T1000 (cell line): ENCODE results near the gene RAB36.

Experiments used
- DNase-seq: peaks from one replicate; lab custom pipeline; 2025; ENCODE audit warnings: mixed read lengths; lab: John Stamatoyannopoulos, UW

Gene RAB36

DNA sequence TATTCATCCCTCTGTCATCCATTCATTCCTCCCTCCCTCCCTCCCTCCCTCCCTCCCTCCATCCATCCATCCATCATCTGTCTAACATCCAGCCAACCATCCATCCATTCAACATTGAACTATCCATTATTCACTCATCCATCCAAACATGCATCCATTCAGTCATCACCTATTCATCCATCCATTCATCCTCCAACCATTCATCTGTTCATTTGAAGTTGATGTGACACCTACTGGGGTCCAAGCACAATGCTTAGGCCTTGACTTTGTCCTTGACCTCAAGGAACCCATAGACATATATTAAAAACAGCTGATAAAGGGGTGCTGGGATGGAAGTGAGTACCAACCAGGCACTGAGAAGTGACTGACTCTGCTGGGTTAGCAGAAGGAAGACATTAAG, 61.6 kb downstream of the RAB36 start:
- no peak for DNase-seq

DNA sequence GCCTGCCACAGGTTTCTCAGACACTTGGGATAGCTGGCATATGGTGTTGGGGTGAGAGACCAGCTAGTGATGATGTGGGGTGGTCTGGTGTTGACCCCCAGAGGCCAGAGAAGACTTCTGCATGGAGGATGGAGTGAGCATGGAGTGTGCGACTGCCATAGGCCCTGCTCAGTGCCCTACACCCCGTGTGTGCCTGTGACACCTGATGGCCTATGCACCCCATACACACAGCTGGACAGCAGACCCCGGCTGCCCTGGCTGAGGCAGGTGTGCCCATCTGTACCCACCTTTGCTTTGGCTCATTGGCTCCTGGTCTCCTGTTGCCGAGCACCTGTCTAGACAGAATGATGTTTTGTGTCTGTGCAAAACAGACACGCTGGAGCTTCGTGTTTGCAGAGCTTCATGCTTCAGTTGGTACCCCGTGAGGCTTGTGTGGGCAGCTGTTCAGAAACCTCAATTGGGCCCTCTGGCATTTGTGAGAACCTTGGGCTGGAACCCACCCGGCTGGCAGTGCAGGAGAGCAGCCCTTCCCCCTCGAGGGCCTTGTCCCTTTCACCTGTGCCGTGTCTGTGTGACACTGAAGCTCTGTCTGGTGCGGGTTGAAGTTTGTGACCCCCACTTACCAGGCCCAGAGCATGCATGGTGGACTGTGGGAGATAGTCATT, 62.6 kb downstream of the RAB36 start:
- DNase-seq: no peak

DNA sequence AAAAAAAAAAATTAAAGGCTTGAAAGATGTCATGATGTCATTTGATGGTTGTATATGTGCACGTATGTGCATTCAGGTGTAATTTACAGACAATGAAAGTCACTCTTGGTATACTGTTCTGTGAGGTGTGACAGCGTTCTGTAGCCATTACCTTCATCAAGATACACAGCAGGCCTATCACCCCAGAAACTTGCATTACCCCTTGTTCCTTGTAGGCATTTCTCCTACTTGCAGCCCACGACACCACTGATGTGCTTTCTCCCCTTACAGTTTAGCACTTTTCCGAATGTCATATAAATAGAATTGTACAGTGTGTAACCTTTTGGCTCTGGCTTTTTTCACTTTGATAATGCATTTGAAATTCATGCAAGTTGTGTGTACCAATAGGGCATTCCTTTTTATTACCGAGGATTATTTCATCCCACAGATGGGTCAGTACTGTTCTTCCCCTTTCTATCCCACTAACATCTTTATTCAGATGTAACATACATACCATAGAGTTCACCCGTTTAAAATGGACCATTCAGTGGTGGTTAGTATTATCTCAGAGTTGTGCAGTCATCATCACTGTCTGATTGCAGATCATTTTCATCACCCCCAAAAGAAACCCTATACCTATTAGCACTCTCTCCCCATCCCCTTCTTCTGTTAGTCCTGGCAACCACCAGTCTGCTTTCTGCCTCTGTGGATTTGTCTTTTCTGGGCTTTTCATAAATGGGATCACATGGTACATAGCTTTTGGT, 65.3 kb downstream of the RAB36 start:
- DNase-seq: no peak

DNA sequence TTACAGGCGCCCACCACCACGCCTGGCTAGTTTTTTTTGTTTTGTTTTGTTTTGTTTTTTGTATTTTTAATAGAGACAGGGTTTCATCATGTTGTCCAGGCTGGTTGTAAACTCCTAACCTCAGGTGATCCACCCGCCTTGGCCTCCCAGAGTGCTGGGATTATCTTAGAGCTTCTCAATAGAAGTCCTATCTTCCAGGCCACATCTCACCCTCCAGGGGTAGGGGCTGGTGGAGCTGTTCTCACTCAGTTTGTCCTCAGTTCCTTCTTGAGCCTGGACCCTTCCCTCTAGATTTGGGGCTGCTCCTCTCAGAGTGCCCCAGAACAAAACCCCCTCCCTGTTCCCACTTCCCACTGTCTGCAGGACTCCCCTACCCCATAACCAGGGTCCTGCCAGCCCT, 66.3 kb downstream of the RAB36 start:
- DNase-seq: no peak

DNA sequence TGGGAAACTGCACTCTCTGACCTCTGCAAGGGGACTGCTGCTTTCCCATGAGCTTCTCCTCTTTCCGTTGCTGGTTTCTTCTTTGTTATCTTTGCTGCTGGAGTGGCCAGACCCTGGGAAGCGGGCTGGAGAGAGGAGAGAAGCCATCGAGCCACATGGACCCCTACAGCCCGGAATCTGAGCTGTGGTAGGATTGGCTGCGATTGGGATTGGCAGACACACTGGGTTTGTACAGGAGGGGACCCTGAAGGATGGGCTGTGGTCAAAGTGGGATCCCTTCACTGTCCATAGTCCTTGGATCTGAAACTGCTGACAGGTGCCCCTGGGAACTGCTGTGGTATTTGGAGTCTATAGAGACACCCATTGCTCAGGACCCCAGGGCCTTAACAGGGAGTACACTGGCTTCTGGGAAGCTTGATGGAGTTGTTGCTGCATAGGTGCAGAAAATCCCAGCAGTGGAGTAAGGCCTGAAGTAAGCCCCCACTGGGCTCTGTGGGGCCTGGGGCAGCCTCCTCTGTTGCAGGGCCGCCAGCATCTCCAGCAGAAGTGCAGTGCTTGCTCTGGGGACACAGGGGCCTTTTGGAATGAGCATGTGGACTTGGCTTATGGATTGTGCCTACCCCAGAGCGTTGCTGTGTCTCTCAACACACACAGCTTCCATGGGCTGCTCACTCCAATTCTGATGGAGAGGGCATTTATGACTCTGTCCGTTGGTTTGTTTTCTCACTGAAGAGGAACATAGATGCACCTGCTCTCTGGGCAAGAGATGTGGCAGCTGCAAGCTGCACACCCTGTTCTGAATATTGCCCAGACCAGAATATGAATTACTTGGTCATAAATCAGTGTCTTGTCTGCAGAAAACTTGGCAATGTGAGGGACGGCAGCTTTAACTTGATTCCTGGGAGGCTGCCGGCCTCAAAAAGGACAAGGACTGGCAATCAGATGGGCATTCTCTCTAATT, 67.1 kb downstream of the RAB36 start:
- no peak for DNase-seq

DNA sequence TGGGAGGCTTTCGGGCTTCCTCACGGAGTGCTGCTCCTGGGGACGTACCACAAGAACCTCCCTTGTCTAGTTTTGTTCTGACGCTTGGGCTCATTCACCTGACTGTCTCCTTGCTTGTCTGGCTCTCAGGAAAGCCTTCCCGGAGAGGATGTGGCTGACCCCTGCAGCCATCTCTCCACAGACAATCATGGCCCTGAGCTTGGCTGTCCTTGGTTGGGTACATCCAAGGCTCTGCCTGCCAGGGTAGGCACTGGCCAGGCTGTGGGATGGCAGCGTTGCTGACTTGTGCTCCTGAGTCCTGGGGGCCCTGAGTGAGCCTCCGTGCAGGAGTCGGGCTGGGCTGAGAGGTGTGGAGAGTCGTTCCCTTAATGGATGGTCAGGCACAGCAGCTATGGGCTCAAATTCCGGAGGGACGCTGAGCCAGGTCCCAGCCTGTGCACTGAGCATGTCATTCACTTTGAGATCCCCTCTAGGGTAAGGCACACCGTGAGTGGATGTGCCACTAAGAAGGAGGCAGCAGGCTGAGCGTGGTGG, 67.8 kb downstream of the RAB36 start:
- DNase-seq: no peak

DNA sequence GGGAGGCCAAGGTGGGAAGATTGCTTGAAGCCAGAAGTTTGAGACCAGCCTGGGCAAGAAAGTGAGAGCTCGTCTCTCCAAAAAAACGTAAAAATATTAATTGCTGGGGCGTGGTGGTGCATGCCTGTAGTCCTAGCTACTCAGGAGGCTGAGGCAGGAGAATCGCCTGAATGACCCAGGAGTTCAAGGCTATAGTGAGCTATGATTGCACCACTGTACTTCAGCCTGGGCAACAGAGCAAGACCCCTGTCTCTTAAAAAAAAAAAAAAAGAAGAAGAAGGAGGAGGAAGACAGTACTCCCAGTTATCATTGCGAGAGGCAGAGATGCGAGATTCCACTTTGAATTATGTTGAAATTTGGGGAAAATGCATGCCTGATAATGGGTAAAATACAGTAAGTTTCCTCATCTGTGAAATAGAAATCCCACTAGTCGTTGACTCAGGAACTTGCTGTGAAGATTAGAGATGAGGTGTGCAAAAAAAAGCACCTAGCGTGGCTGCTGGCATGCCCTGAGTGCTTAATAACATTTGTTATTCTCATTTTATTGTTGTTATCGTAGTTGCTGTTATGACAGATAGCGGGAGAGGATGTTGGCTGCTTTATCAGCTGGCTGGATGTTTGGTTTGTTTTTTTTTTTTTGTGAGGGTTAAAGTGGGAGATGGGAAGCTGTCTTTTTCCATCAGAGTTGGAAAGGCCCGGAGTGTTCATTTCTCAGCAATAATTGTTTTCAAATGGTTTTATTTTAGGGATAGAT, 68.5 kb downstream of the RAB36 start:
- no peak for DNase-seq
